Panc1 (cell line): ENCODE data around the gene SMG1.

Experiments used
- CTCF ChIP-seq: fragments of 450-650 bp; IDR thresholded peaks from 2 replicates; pipeline ENCODE4 v1.5.1; 2017; ENCODE audit warnings: mild to moderate bottlenecking
- POLR2AphosphoS5 ChIP-seq: IDR thresholded peaks from 2 replicates; pipeline ENCODE4 v1.6.1; 2012; ENCODE audit warnings: mild to moderate bottlenecking, low read depth, low read length, moderate library complexity
- REST ChIP-seq, 2 experiments: IDR thresholded peaks; 2 replicates each; pipeline ENCODE4 v1.6.1; 2011 to 2012; ENCODE audit warnings: low read depth in 2 of 2, control low read depth in 1 of 2, low read length in 1 of 2, mild to moderate bottlenecking in 1 of 2, moderate library complexity in 1 of 2; ENCODE audit not compliant: insufficient read depth in 1 of 2
- SIN3A ChIP-seq: IDR thresholded peaks from 2 replicates; pipeline ENCODE4 v1.6.1; 2012; ENCODE audit warnings: low read depth, mild to moderate bottlenecking, low read length, moderate library complexity, borderline replicate concordance; ENCODE audit not compliant: insufficient read depth
- TCF7L2 ChIP-seq: IDR thresholded peaks from 2 replicates; pipeline ENCODE4 v1.6.1; 2011; ENCODE audit warnings: mild to moderate bottlenecking, low read depth, low read length, inconsistent platforms

DNA sequence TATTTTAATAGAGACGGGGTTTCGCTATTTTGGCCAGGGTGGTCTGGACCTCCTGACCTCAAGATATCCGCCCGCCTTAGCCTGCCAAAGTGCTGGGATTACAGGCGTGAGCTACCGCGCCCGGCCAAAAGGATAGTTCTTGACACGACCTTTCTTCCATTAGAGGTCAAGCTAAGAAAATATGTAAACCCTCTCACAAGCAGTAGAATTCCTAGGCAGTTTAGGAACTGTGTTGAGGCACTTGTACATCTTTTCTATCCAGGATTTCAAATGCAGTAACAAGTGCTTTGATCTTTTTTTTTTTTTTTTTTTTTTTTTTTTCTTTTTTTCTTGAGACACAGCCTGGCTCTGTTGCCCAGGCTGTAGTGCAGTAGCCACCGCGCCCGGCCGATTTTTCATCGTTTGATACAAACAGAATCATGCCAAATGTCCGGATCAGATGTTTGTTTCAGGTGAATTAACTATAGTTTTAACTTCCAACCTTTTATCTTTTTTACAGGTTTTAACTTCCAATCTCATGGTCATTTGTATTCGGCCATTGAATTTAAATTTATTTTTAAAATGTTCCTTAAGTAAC, 123.4 kb downstream of the SMG1 start:
- TF ChIP-seq CTCF (no peak), POLR2AphosphoS5 (no peak), TCF7L2 (peak; percentile 86), REST (IDR thresholded peaks at IDR 0.05; ENCODE audit: insufficient read depth in 1 of 2, low read depth in 2 of 2, low read length in 1 of 2) (no peak), SIN3A (no peak)
